Measurements from ENCODE around the gene SAMD14. TPM values are rescaled to one million over a fixed set of nuclear protein-coding genes. Genes with fewer than 3 reads are reported as not detected.

Gene SAMD14
- total RNA-seq, 6 experiments from 2014 or later = 0.50 to 3.8 (median 0.77) TPM; not detected in 1

GRCh38 chr17:50091918-50092285 lies 38.1 kb downstream of the SAMD14 start:
- 100% methylated on average over 1 of the region's 2 CpGs for whole genome bisulfite sequencing (ENCODE audit: insufficient coverage, low coverage, low lambda C conversion rate, missing lambda C conversion rate)
- intact Hi-C loops (cut with DNase I) = loop anchor here in 1 of 2 donors (5.0 kb wide), 1 partner anchor 65 kb away; no protein-coding TSS in a partner anchor
- TF ChIP-seq CTCF (IDR thresholded peaks at IDR 0.05) (no peak), POLR2A (IDR thresholded peaks at IDR 0.05) (no peak)

GRCh38 chr17:50090971-50091917 lies 38.7 kb downstream of the SAMD14 start:
- H3K4me1 ChIP-seq = peaks cover 0 to 6% (median 0%) of the 10 kb centered on the region in 4 donors
- DNase-seq = peak in 1 of 3 donors; percentile 45
- no peak overlapping the region for H3K27ac ChIP-seq
- no peaks in the 10 kb centered on the region for H3K9me3 ChIP-seq
- intact Hi-C loops (cut with DNase I) = loop anchor here in 1 of 2 donors (5.0 kb wide), 1 partner anchor 64 kb away; no protein-coding TSS in a partner anchor
- no peaks in the 10 kb centered on the region for H3K36me3 ChIP-seq
- H3K4me3 ChIP-seq = no peak overlapping the region
- WGBS (ENCODE audit: insufficient coverage, low coverage, low lambda C conversion rate, missing lambda C conversion rate) = 56% methylated on average over 7 of the region's 15 CpGs
- ATAC-seq = no peak
- H3K27me3 ChIP-seq = no peaks in the 10 kb centered on the region
- TF ChIP-seq POLR2A (IDR thresholded peaks at IDR 0.05) (no peak), CTCF (IDR thresholded peaks at IDR 0.05) (no peak)

More at GRCh38 chr17:50091918-50092285, 38.1 kb downstream of the SAMD14 start:
- no peaks in the 10 kb centered on the region for H3K9me3 ChIP-seq
- no peaks in the 10 kb centered on the region for H3K36me3 ChIP-seq
- peak in 1 of 3 donors; percentile 4 for DNase-seq
- H3K4me1 ChIP-seq = peaks cover 0 to 11% (median 0%) of the 10 kb centered on the region in 4 donors
- no peak overlapping the region for H3K27ac ChIP-seq
- H3K4me3 ChIP-seq = no peak overlapping the region
- ATAC-seq = no peak
- no peaks in the 10 kb centered on the region for H3K27me3 ChIP-seq

- Histone ChIP-seq H3K27me3 (no peaks in the 10 kb centered on the region), H3K36me3 (no peaks in the 10 kb centered on the region), H3K27ac (no peak overlapping the region), H3K4me3 (no peak overlapping the region), H3K9me3 (no peaks in the 10 kb centered on the region), H3K4me1 (no peaks in the 10 kb centered on the region)
- WGBS (ENCODE audit: insufficient coverage, low coverage, low lambda C conversion rate, missing lambda C conversion rate) = 74% methylated on average over 4 of the region's 6 CpGs
- intact Hi-C loops (cut with DNase I) = loop anchor here in 1 of 2 donors (5.0 kb wide), 1 partner anchor 63 kb away; no protein-coding TSS in a partner anchor
- DNase-seq (peak in 1 of 3 donors; percentile 18), ATAC-seq (no peak)
- TF ChIP-seq CTCF (IDR thresholded peaks at IDR 0.05) = no peak
- no peak for TF ChIP-seq POLR2A (IDR thresholded peaks at IDR 0.05)
Observed at GRCh38 chr17:50090071-50090470, 39.9 kb downstream of the SAMD14 start.

DNA sequence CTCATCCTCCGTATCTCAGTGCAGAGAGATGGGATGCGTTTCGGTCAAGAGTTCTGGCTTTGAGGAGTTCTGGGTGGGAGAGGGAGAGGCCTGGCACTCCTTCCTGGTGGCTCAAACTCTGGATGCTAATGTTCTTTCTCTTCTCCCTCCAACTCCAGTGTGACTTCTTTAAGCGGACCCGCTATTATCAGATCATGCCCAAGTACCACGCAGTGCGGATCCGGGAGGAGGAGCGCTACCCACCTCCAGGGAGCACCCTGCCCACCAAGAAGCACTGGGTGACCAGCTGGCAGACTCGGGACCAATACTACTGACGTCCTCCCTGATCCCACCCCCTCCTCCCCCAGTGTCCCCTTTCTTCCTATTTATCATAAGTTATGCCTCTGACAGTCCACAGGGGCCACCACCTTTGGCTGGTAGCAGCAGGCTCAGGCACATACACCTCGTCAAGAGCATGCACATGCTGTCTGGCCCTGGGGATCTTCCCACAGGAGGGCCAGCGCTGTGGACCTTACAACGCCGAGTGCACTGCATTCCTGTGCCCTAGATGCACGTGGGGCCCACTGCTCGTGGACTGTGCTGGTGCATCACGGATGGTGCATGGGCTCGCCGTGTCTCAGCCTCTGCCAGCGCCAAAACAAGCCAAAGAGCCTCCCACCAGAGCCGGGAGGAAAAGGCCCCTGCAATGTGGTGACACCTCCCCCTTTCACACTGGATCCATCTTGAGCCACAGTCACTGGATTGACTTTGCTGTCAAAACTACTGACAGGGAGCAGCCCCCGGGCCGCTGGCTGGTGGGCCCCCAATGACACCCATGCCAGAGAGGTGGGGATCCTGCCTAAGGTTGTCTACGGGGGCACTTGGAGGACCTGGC lies 40.8 kb downstream of the SAMD14 start:
- intact Hi-C loops (cut with DNase I) = loop anchor here in 1 of 2 donors (5.0 kb wide), 1 partner anchor 62 kb away; no protein-coding TSS in a partner anchor
- DNase-seq = peak in 1 of 3 donors; percentile 44
- Histone ChIP-seq H3K27ac (no peak overlapping the region), H3K36me3 (no peaks in the 10 kb centered on the region), H3K27me3 (no peaks in the 10 kb centered on the region), H3K9me3 (no peaks in the 10 kb centered on the region), H3K4me1 (no peaks in the 10 kb centered on the region), H3K4me3 (no peak overlapping the region)
- ATAC-seq = no peak
- 61% methylated on average over 13 of the region's 25 CpGs for WGBS (ENCODE audit: insufficient coverage, low coverage, low lambda C conversion rate, missing lambda C conversion rate)
- TF ChIP-seq POLR2A (IDR thresholded peaks at IDR 0.05) = no peak
- TF ChIP-seq CTCF (IDR thresholded peaks at IDR 0.05) = no peak

Data from right lobe of liver (tissue), 6 donors.